ENCODE results near the gene FOXP1. TPM values are rescaled to one million over a fixed set of nuclear protein-coding genes. Genes with fewer than 3 reads are reported as not detected.
A peak's percentile ranks its signal among the peaks of the same experiment; 100 is the strongest.

The FOXP1 gene
- total and polyA plus RNA-seq, 9 of the 15 experiments (the other 6 are each of a cell fraction or from before 2014, with no cell fraction given): 7.7 to 34.5 (median 13.7) TPM

- no peak for TF ChIP-seq CREBBP (IDR thresholded peaks at IDR 0.05; ENCODE audit: low read depth, low read length)
- peak; percentile 14 for TF ChIP-seq RBBP5 (IDR thresholded peaks at IDR 0.05; ENCODE audit: borderline replicate concordance, insufficient read depth, low read length, poor library complexity, severe bottlenecking)
- TF ChIP-seq PHF8 (IDR thresholded peaks at IDR 0.05; ENCODE audit: borderline replicate concordance, low read length): peak; percentile 15; the same call in 1 of the 2 replicates
- TF ChIP-seq SETDB1 (IDR thresholded peaks at IDR 0.05; ENCODE audit: low read length): no peak
- TF ChIP-seq CBFA2T2 (conservative IDR thresholded peaks at IDR 0.05): no peak
- TF ChIP-seq ZNF507 (tag; conservative IDR thresholded peaks at IDR 0.05): no peak
- TF ChIP-seq HNRNPH1 (optimal IDR thresholded peaks at IDR 0.05; ENCODE audit: low read depth, low read length): no peak
- no peak for TF ChIP-seq E2F3 (CRISPR knock-in tag; IDR thresholded peaks at IDR 0.05)
- no peak for TF ChIP-seq IRF9 (tag; IDR thresholded peaks at IDR 0.05)
- TF ChIP-seq RERE (CRISPR knock-in tag; IDR thresholded peaks at IDR 0.05; ENCODE audit: borderline replicate concordance): no peak
- no peak for TF ChIP-seq ASH1L (IDR thresholded peaks at IDR 0.05; ENCODE audit: borderline replicate concordance, low read depth, partially characterized antibody)
- peak; percentile 11; the same call in 1 of the 2 replicates for TF ChIP-seq MAFG (tag; conservative IDR thresholded peaks at IDR 0.05)
- TF ChIP-seq ARHGAP35 (IDR thresholded peaks at IDR 0.05; ENCODE audit: partially characterized antibody): no peak
- TF ChIP-seq C11orf30 (IDR thresholded peaks at IDR 0.05; ENCODE audit: low read depth): peak; percentile 40; the same call in 1 of the 2 replicates
- peak; percentile 48 for TF ChIP-seq POLR2A (conservative IDR thresholded peaks at IDR 0.05)
- TF ChIP-seq ZBTB5 (IDR thresholded peaks at IDR 0.05): no peak
- TF ChIP-seq TARDBP (IDR thresholded peaks at IDR 0.05): no peak
- no peak for TF ChIP-seq PHF20 (IDR thresholded peaks at IDR 0.05; ENCODE audit: partially characterized antibody)
- TF ChIP-seq TCF15 (CRISPR knock-in tag; IDR thresholded peaks at IDR 0.05): no peak
Measured at GRCh38 chr3:71129611-71130431, 453.7 kb downstream of the FOXP1 start (continued).
